Peyer's patch (tissue), 4 donors: ENCODE results near the gene DNALI1.

Experiments used
- POLR2A ChIP-seq, 2 donors: fragments of 450-650 bp; IDR thresholded peaks; one replicate each; pipeline ENCODE4 v1.5.1; 2017; ENCODE audit warnings: antibody characterized with exemption in 2 of 2, mild to moderate bottlenecking in 2 of 2, moderate library complexity in 2 of 2
- TF ChIP-seq, protein P1 (sequence below), 6 experiments: fragments of 450-650 bp in 4 of 6; fragments of 200-600 bp in 2 of 6; sonication (generic) in 1 of 6; IDR thresholded peaks; one replicate each; pipeline ENCODE4 v1.5.1; 2017 to 2019; ENCODE audit warnings: antibody characterized with exemption in 6 of 6, mild to moderate bottlenecking in 3 of 6, moderate library complexity in 1 of 6

- TF ChIP-seq, protein P1, sequence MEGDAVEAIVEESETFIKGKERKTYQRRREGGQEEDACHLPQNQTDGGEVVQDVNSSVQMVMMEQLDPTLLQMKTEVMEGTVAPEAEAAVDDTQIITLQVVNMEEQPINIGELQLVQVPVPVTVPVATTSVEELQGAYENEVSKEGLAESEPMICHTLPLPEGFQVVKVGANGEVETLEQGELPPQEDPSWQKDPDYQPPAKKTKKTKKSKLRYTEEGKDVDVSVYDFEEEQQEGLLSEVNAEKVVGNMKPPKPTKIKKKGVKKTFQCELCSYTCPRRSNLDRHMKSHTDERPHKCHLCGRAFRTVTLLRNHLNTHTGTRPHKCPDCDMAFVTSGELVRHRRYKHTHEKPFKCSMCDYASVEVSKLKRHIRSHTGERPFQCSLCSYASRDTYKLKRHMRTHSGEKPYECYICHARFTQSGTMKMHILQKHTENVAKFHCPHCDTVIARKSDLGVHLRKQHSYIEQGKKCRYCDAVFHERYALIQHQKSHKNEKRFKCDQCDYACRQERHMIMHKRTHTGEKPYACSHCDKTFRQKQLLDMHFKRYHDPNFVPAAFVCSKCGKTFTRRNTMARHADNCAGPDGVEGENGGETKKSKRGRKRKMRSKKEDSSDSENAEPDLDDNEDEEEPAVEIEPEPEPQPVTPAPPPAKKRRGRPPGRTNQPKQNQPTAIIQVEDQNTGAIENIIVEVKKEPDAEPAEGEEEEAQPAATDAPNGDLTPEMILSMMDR (IDR thresholded peaks at IDR 0.05) = no peak
- no peak for TF ChIP-seq POLR2A (IDR thresholded peaks at IDR 0.05)
These were observed 55.4 kb downstream of the DNALI1 start for GRCh38 chr1:37612186-37612585.
